ENCODE data around the gene GMNN. TPM values are rescaled to one million over a fixed set of nuclear protein-coding genes. Genes with fewer than 3 reads are reported as not detected.

The GMNN gene
- polyA plus RNA-seq, 1 donor (not counting 4 experiments of a cell fraction or from before 2014, with no cell fraction given): 28.4 TPM

GRCh38 chr6:24798740-24799540 is 24.2 kb downstream of the GMNN start, which contains the start of gene ARMH2:
Gene ARMH2, minus strand, starts transcription at chr6:24798917. Its CDS starts 60 bp downstream, at chr6:24798857.
- H2AFZ ChIP-seq (ENCODE audit: control insufficient read depth, low read length): no peak within 1 kb of the TSS
- dilution Hi-C loops (cut with MboI; ENCODE audit: extremely low pct_ligation_motif_present, low sequenced_read_pairs): no loop called here

GRCh38 chr6:24799541-24799915 is 24.8 kb downstream of the GMNN start:
- H3K27ac ChIP-seq (ENCODE audit: control insufficient read depth, insufficient read depth, low read length): no peak overlapping the region
- no peaks in the 10 kb centered on the region for H3K79me2 ChIP-seq (ENCODE audit: control insufficient read depth, insufficient read depth, low read length)
- no peak overlapping the region for H3K4me3 ChIP-seq (ENCODE audit: control insufficient read depth in 2 of 3, extremely low read depth in 1 of 3, insufficient read depth in 2 of 3, low read depth in 1 of 3, low read length in 3 of 3)
- H3K9me3 ChIP-seq (ENCODE audit: control insufficient read depth, low read depth, low read length): no peaks in the 10 kb centered on the region
- H2AFZ ChIP-seq (ENCODE audit: control insufficient read depth, low read length): no peak overlapping the region
- no peaks in the 10 kb centered on the region for H3K27me3 ChIP-seq (ENCODE audit: control insufficient read depth, extremely low read depth, insufficient read depth, low read length)
- no peak overlapping the region for H3K4me2 ChIP-seq (ENCODE audit: control insufficient read depth, extremely low read depth, insufficient read depth, low read depth, low read length)
- H3K36me3 ChIP-seq (ENCODE audit: control insufficient read depth in 2 of 2, extremely low read depth in 1 of 2, insufficient read depth in 2 of 2, low read length in 2 of 2): no peaks in the 10 kb centered on the region
- dilution Hi-C loops (cut with MboI; ENCODE audit: extremely low pct_ligation_motif_present, low sequenced_read_pairs): no loop called here
- no peaks in the 10 kb centered on the region for H3K4me1 ChIP-seq (ENCODE audit: control insufficient read depth, extremely low read depth, insufficient read depth, low read length)
- H3K9ac ChIP-seq (ENCODE audit: control insufficient read depth, extremely low read depth, insufficient read depth, low read length): no peak overlapping the region
- TF ChIP-seq CTCF (optimal IDR thresholded peaks at IDR 0.05 in 1 of 3, IDR thresholded peaks at IDR 0.05 in 1 of 3, conservative IDR thresholded peaks at IDR 0.05 in 1 of 3; ENCODE audit: extremely low read depth in 1 of 3, insufficient read depth in 2 of 3, low read length in 3 of 3): no peak
- no peak for TF ChIP-seq EZH2 (IDR thresholded peaks at IDR 0.05; ENCODE audit: low read length)
- no peaks in the 10 kb centered on the region for H4K20me1 ChIP-seq (ENCODE audit: control insufficient read depth, extremely low read depth, insufficient read depth, low read length)
- H3K9me1 ChIP-seq (ENCODE audit: control insufficient read depth, extremely low read depth, insufficient read depth, low read length): no peaks in the 10 kb centered on the region
- no peak for DNase-seq (ENCODE audit: low read depth, low spot score)
- FAIRE-seq: no peak

More at GRCh38 chr6:24798740-24799540, 24.2 kb downstream of the GMNN start, which contains the start of gene ARMH2:
- H3K36me3 ChIP-seq (ENCODE audit: control insufficient read depth in 2 of 2, extremely low read depth in 1 of 2, insufficient read depth in 2 of 2, low read length in 2 of 2): no peaks in the 10 kb centered on the region
- no peaks in the 10 kb centered on the region for H3K79me2 ChIP-seq (ENCODE audit: control insufficient read depth, insufficient read depth, low read length)
- TF ChIP-seq EZH2 (IDR thresholded peaks at IDR 0.05; ENCODE audit: low read length) (no peak), CTCF (optimal IDR thresholded peaks at IDR 0.05 in 1 of 3, IDR thresholded peaks at IDR 0.05 in 1 of 3, conservative IDR thresholded peaks at IDR 0.05 in 1 of 3; ENCODE audit: extremely low read depth in 1 of 3, insufficient read depth in 2 of 3, low read length in 3 of 3) (no peak)
- no peaks in the 10 kb centered on the region for H3K9me3 ChIP-seq (ENCODE audit: control insufficient read depth, low read depth, low read length)
- no peak for FAIRE-seq
- H3K27me3 ChIP-seq (ENCODE audit: control insufficient read depth, extremely low read depth, insufficient read depth, low read length): no peaks in the 10 kb centered on the region
- peak within 1 kb of the TSS; percentile 7 for H3K4me2 ChIP-seq (ENCODE audit: control insufficient read depth, extremely low read depth, insufficient read depth, low read depth, low read length)
- no peak for DNase-seq (ENCODE audit: low read depth, low spot score)
- H3K27ac ChIP-seq (ENCODE audit: control insufficient read depth, insufficient read depth, low read length): no peak within 1 kb of the TSS
- H3K4me1 ChIP-seq (ENCODE audit: control insufficient read depth, extremely low read depth, insufficient read depth, low read length): no peaks in the 10 kb centered on the region
- no peaks in the 10 kb centered on the region for H4K20me1 ChIP-seq (ENCODE audit: control insufficient read depth, extremely low read depth, insufficient read depth, low read length)
- no peak within 1 kb of the TSS for H3K4me3 ChIP-seq (ENCODE audit: control insufficient read depth in 2 of 3, extremely low read depth in 1 of 3, insufficient read depth in 2 of 3, low read depth in 1 of 3, low read length in 3 of 3)
- H3K9me1 ChIP-seq (ENCODE audit: control insufficient read depth, extremely low read depth, insufficient read depth, low read length): no peaks in the 10 kb centered on the region
- H3K9ac ChIP-seq (ENCODE audit: control insufficient read depth, extremely low read depth, insufficient read depth, low read length): no peak within 1 kb of the TSS

All from keratinocyte (primary cell).